HepG2 (cell line): ENCODE data around the gene POU3F1. TPM values are rescaled to one million over a fixed set of nuclear protein-coding genes. Genes with fewer than 3 reads are reported as not detected.
A peak's percentile ranks its signal among the peaks of the same experiment; 100 is the strongest.

Experiments
- CAMTA2 ChIP-seq: sonication (generic); formaldehyde crosslinking; IDR thresholded peaks from 2 replicates; pipeline ENCODE4 v1.4.0; 2020; ENCODE audit warnings: mild to moderate bottlenecking, missing genetic modification reagents, borderline replicate concordance
- ELF1 ChIP-seq: sonication (generic); formaldehyde crosslinking; IDR thresholded peaks from 2 replicates; pipeline ENCODE4 v1.4.0; 2020; ENCODE audit warnings: missing genetic modification reagents
- EZH2 ChIP-seq: conservative IDR thresholded peaks from 2 replicates; pipeline ENCODE4 v1.6.1; 2012; ENCODE audit warnings: mild to moderate bottlenecking, low read depth, low read length, moderate library complexity
- FOXC1 ChIP-seq: sonication (generic); formaldehyde crosslinking; IDR thresholded peaks from 2 replicates; pipeline ENCODE4 v1.8.0; 2022; ENCODE audit warnings: mild to moderate bottlenecking, missing genetic modification reagents, borderline replicate concordance
- MXD4 ChIP-seq: IDR thresholded peaks from 2 replicates; pipeline ENCODE4 v1.6.1; 2016; ENCODE audit warnings: mild to moderate bottlenecking, missing biosample characterization, missing genetic modification reagents
- MYC ChIP-seq: sonication (generic); formaldehyde crosslinking; IDR thresholded peaks from 2 replicates; pipeline ENCODE4 v1.9.0; 2021; ENCODE audit warnings: missing genetic modification reagents, borderline replicate concordance
- NFRKB ChIP-seq: fragments of 450-650 bp; IDR thresholded peaks from 2 replicates; pipeline ENCODE4 v1.6.1; 2017
- NR2C2 ChIP-seq: sonication (generic); formaldehyde crosslinking; IDR thresholded peaks from 2 replicates; pipeline ENCODE4 v1.4.0; 2020; ENCODE audit warnings: missing genetic modification reagents, mild to moderate bottlenecking, moderate library complexity, borderline replicate concordance
- PHF21A ChIP-seq: sonication (generic); formaldehyde crosslinking; IDR thresholded peaks from 2 replicates; pipeline ENCODE4 v1.5.0; 2020; ENCODE audit warnings: mild to moderate bottlenecking, missing genetic modification reagents
- RFXAP ChIP-seq: sonication (generic); formaldehyde crosslinking; IDR thresholded peaks from 2 replicates; pipeline ENCODE4 v1.4.0; 2020; ENCODE audit warnings: missing genetic modification reagents, borderline replicate concordance
- SCMH1 ChIP-seq: sonication (generic); formaldehyde crosslinking; IDR thresholded peaks from 2 replicates; pipeline ENCODE4 v1.9.0; 2021; ENCODE audit warnings: missing genetic modification reagents, mild to moderate bottlenecking, borderline replicate concordance
- ZNF101 ChIP-seq: sonication (generic); formaldehyde crosslinking; IDR thresholded peaks from 2 replicates; pipeline ENCODE4 v1.4.0; 2020; ENCODE audit warnings: mild to moderate bottlenecking, low read depth, missing genetic modification reagents, borderline replicate concordance
- ZNF230 ChIP-seq: sonication (generic); formaldehyde crosslinking; IDR thresholded peaks from 2 replicates; pipeline ENCODE4 v1.4.0; 2020; ENCODE audit warnings: mild to moderate bottlenecking, missing genetic modification reagents
- ZNF329 ChIP-seq: sonication (generic); formaldehyde crosslinking; IDR thresholded peaks from 2 replicates; pipeline ENCODE4 v1.9.0; 2021; ENCODE audit warnings: low read depth, mild to moderate bottlenecking, missing genetic modification reagents
- ZNF556 ChIP-seq: sonication (generic); formaldehyde crosslinking; IDR thresholded peaks from 2 replicates; pipeline ENCODE4 v1.4.0; 2020; ENCODE audit warnings: mild to moderate bottlenecking, missing genetic modification reagents, borderline replicate concordance
- ZNF558 ChIP-seq: sonication (generic); formaldehyde crosslinking; IDR thresholded peaks from 2 replicates; pipeline ENCODE4 v1.9.0; 2022; ENCODE audit warnings: mild to moderate bottlenecking, missing genetic modification reagents, borderline replicate concordance
- ZNF572 ChIP-seq: sonication (generic); formaldehyde crosslinking; IDR thresholded peaks from 2 replicates; pipeline ENCODE4 v1.5.1; 2020; ENCODE audit warnings: mild to moderate bottlenecking, missing genetic modification reagents
- polyA plus RNA-seq, 8 experiments: library from polyadenylated mRNA; depleted of rRNA in 3 of 8; stranded (reverse) in 7 of 8; unstranded in 1 of 8; fragments of >200 nt; fragmentation: Illumina TruSeq in 4 of 8; extraction: Trizol in 4 of 8; gene quantifications; 2 replicates each; pipeline versions ENCODE4 v1.2.1 to v1.2.3, GENCODE V29; 2011 to 2016; ENCODE audit warnings: low read depth in 4 of 8, missing spikeins in 1 of 8, mixed read lengths in 1 of 8; ENCODE audit not compliant: insufficient read depth in 1 of 8
- total RNA-seq, 5 experiments: library from RNA; depleted of rRNA; stranded (reverse); fragments of >200 nt; fragmentation: Illumina TruSeq; extraction: Trizol; gene quantifications; 2 replicates each; pipeline ENCODE4 v1.2.3, GENCODE V29; 2016; ENCODE audit warnings: low read depth in 1 of 5
- TF ChIP-seq, protein P1 (sequence below): sonication (generic); formaldehyde crosslinking; IDR thresholded peaks from 2 replicates; pipeline ENCODE4 v1.9.0; 2021; ENCODE audit warnings: missing genetic modification reagents, borderline replicate concordance
- TF ChIP-seq, protein P2 (sequence below): sonication (generic); formaldehyde crosslinking; IDR thresholded peaks from 2 replicates; pipeline ENCODE4 v1.5.0; 2020; ENCODE audit warnings: mild to moderate bottlenecking, missing genetic modification reagents, borderline replicate concordance
- TF ChIP-seq, protein P3 (sequence below): sonication (generic); formaldehyde crosslinking; IDR thresholded peaks from 2 replicates; pipeline ENCODE4 v1.4.0; 2020; ENCODE audit warnings: missing genetic modification reagents

The POU3F1 gene
- total and polyA plus RNA-seq, 2 of the 13 experiments (the other 11 are each of a cell fraction or from before 2014, with no cell fraction given) = not detected

DNA sequence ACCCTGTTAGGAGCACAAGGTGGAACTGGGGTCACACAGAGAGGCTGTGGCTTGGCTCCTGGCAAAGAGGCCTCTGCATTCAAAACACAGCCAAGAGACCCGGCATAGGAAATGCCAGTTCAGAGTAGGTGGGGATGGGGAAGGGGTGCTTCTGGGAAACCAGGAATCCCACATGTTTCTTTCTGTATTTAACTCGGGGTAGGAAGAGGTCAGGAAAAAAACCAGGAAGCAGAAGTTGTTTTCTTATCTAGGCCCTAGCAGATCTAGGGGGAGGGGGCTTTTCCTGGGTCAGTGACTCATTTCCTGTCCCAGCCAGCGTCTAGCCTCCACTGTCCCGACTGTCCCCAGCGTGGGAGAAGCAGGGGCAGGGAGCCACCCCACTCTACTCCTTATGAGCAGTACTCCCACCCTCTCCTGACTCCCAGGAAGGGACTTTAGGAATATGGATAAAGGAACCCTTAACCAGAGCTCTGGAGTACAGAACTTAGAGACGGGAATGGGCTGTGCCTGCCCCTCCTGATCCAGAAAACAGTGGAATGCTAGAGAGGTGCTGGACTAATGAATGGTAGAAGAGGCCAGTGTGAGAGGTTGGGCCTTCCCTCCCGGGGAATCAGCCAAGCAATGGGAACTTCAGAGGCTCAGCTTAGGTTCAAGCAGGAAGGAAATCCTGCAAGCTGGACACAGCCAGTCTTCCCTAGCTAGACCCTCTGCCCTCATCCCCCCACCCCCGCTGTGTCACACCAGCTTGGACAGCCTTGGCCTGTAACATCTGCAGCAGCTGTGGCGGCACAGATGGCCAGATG lies 47.0 kb downstream of the POU3F1 start (continued):
- TF ChIP-seq, protein P1, sequence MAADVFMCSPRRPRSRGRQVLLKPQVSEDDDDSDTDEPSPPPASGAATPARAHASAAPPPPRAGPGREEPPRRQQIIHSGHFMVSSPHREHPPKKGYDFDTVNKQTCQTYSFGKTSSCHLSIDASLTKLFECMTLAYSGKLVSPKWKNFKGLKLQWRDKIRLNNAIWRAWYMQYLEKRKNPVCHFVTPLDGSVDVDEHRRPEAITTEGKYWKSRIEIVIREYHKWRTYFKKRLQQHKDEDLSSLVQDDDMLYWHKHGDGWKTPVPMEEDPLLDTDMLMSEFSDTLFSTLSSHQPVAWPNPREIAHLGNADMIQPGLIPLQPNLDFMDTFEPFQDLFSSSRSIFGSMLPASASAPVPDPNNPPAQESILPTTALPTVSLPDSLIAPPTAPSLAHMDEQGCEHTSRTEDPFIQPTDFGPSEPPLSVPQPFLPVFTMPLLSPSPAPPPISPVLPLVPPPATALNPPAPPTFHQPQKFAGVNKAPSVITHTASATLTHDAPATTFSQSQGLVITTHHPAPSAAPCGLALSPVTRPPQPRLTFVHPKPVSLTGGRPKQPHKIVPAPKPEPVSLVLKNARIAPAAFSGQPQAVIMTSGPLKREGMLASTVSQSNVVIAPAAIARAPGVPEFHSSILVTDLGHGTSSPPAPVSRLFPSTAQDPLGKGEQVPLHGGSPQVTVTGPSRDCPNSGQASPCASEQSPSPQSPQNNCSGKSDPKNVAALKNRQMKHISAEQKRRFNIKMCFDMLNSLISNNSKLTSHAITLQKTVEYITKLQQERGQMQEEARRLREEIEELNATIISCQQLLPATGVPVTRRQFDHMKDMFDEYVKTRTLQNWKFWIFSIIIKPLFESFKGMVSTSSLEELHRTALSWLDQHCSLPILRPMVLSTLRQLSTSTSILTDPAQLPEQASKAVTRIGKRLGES = no peak
- TF ChIP-seq SCMH1 (CRISPR knock-in tag) (no peak), PHF21A (CRISPR knock-in tag) (peak; percentile 75), ZNF230 (CRISPR knock-in tag) (no peak), CAMTA2 (CRISPR knock-in tag) (no peak), ZNF329 (CRISPR knock-in tag) (no peak), RFXAP (CRISPR knock-in tag) (no peak), MYC (0 out of 2 replicates have a peak, but pooled peaks have one; percentile 30), NFRKB (no peak), NR2C2 (CRISPR knock-in tag) (peak; percentile 40; the same call in 1 of the 2 replicates), EZH2 (no peak), ELF1 (CRISPR knock-in tag) (peak; percentile 75), ZNF101 (CRISPR knock-in tag) (no peak), ZNF558 (CRISPR knock-in tag) (no peak), ZNF556 (no peak), MXD4 (CRISPR knock-in tag) (no peak), FOXC1 (no peak), ZNF572 (CRISPR knock-in tag) (no peak)
- TF ChIP-seq, protein P2, sequence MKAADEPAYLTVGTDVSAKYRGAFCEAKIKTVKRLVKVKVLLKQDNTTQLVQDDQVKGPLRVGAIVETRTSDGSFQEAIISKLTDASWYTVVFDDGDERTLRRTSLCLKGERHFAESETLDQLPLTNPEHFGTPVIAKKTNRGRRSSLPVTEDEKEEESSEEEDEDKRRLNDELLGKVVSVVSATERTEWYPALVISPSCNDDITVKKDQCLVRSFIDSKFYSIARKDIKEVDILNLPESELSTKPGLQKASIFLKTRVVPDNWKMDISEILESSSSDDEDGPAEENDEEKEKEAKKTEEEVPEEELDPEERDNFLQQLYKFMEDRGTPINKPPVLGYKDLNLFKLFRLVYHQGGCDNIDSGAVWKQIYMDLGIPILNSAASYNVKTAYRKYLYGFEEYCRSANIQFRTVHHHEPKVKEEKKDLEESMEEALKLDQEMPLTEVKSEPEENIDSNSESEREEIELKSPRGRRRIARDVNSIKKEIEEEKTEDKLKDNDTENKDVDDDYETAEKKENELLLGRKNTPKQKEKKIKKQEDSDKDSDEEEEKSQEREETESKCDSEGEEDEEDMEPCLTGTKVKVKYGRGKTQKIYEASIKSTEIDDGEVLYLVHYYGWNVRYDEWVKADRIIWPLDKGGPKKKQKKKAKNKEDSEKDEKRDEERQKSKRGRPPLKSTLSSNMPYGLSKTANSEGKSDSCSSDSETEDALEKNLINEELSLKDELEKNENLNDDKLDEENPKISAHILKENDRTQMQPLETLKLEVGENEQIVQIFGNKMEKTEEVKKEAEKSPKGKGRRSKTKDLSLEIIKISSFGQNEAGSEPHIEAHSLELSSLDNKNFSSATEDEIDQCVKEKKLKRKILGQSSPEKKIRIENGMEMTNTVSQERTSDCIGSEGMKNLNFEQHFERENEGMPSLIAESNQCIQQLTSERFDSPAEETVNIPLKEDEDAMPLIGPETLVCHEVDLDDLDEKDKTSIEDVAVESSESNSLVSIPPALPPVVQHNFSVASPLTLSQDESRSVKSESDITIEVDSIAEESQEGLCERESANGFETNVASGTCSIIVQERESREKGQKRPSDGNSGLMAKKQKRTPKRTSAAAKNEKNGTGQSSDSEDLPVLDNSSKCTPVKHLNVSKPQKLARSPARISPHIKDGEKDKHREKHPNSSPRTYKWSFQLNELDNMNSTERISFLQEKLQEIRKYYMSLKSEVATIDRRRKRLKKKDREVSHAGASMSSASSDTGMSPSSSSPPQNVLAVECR (CRISPR knock-in tag) = peak; percentile 29; the same call in 1 of the 2 replicates
- TF ChIP-seq, protein P3, sequence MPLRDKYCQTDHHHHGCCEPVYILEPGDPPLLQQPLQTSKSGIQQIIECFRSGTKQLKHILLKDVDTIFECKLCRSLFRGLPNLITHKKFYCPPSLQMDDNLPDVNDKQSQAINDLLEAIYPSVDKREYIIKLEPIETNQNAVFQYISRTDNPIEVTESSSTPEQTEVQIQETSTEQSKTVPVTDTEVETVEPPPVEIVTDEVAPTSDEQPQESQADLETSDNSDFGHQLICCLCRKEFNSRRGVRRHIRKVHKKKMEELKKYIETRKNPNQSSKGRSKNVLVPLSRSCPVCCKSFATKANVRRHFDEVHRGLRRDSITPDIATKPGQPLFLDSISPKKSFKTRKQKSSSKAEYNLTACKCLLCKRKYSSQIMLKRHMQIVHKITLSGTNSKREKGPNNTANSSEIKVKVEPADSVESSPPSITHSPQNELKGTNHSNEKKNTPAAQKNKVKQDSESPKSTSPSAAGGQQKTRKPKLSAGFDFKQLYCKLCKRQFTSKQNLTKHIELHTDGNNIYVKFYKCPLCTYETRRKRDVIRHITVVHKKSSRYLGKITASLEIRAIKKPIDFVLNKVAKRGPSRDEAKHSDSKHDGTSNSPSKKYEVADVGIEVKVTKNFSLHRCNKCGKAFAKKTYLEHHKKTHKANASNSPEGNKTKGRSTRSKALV (CRISPR knock-in tag) = no peak
